Peyer's patch (tissue), 4 donors: ENCODE measurements around the gene BFSP2.

Experiments used
- CTCF ChIP-seq, 6 experiments: fragments of 450-650 bp in 4 of 6; fragments of 200-600 bp in 2 of 6; sonication (generic) in 1 of 6; IDR thresholded peaks; one replicate each; pipeline ENCODE4 v1.5.1; 2017 to 2019; ENCODE audit warnings: antibody characterized with exemption in 6 of 6, mild to moderate bottlenecking in 3 of 6, moderate library complexity in 1 of 6
- POLR2A ChIP-seq, 2 donors: fragments of 450-650 bp; IDR thresholded peaks; one replicate each; pipeline ENCODE4 v1.5.1; 2017; ENCODE audit warnings: antibody characterized with exemption in 2 of 2, mild to moderate bottlenecking in 2 of 2, moderate library complexity in 2 of 2

GRCh38 chr3:133521946-133522345 is 122.1 kb downstream of the BFSP2 start:
- TF ChIP-seq CTCF (IDR thresholded peaks at IDR 0.05) = no peak
- no peak for TF ChIP-seq POLR2A (IDR thresholded peaks at IDR 0.05)
